Uterus (tissue), 2 donors: Measurements from ENCODE around the gene EXOSC7.

Experiments used
- POLR2A ChIP-seq, 2 donors: fragments of 450-650 bp; IDR thresholded peaks; one replicate each; pipeline ENCODE4 v1.6.1; 2016; ENCODE audit warnings: antibody characterized with exemption in 2 of 2, mild to moderate bottlenecking in 1 of 2, moderate library complexity in 1 of 2
- TF ChIP-seq, protein P1 (sequence below), 4 experiments: fragments of 200-600 bp in 2 of 4; fragments of 450-650 bp in 2 of 4; sonication (generic) in 2 of 4; IDR thresholded peaks; one replicate each; pipeline ENCODE4 v1.5.1; 2016 to 2019; ENCODE audit warnings: antibody characterized with exemption in 4 of 4, mild to moderate bottlenecking in 2 of 4, moderate library complexity in 1 of 4

DNA sequence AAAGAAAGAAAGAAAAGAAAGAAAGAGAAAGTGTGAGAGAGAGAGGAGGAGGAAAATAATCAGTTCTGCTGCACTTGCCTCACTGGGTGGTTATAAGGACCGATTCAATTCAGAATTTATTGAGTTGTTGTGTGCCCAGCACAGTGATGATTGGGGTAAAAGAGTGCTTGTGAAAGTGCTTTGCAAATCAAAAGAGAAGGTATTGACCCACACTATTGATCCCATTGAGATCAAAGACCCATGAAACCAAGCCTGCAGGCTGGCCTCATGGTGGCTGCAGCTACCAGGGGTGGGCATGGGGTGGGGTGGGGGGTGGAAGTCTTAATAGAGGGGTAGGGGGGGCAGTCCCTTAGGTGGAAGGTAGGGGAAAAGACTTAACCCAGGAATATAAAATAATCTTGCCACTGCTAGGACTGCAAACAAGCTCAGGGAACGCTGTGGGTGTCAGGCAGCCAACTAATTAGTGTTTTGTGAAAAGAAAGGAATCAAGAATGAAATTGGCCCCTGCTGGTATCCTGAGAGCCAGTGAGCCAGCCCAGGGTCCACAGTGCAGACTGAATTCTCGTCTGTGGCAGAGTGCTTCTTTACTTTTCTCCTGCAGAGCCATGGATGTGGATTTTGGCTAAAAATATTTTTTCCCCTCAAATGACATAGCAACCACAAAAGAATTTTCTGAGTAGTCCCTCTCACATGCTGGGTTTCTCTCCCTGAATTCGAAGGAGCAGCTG is 84.3 kb downstream of the EXOSC7 start:
- TF ChIP-seq, protein P1, sequence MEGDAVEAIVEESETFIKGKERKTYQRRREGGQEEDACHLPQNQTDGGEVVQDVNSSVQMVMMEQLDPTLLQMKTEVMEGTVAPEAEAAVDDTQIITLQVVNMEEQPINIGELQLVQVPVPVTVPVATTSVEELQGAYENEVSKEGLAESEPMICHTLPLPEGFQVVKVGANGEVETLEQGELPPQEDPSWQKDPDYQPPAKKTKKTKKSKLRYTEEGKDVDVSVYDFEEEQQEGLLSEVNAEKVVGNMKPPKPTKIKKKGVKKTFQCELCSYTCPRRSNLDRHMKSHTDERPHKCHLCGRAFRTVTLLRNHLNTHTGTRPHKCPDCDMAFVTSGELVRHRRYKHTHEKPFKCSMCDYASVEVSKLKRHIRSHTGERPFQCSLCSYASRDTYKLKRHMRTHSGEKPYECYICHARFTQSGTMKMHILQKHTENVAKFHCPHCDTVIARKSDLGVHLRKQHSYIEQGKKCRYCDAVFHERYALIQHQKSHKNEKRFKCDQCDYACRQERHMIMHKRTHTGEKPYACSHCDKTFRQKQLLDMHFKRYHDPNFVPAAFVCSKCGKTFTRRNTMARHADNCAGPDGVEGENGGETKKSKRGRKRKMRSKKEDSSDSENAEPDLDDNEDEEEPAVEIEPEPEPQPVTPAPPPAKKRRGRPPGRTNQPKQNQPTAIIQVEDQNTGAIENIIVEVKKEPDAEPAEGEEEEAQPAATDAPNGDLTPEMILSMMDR (IDR thresholded peaks at IDR 0.05): no peak
- no peak for TF ChIP-seq POLR2A (IDR thresholded peaks at IDR 0.05)
